K562 (cell line): Measurements from ENCODE around the gene CABLES1. TPM values are rescaled to one million over a fixed set of nuclear protein-coding genes. Genes with fewer than 3 reads are reported as not detected.

Source experiments
- ATAC-seq: fragments of 200-7000 bp; cut with Tn5 transposase; 3 replicates; pipeline ENCODE4 v1.9.1; 2020; ENCODE audit warnings: moderate library complexity
- BruUV-seq: library from RNA; stranded (reverse); fragments of 400-500 nt; replicated peaks from 2 replicates; lab custom pipeline; 2021; lab: Mats Ljungman, UMichigan
- CTCF ChIA-PET: fragments of 300-600 bp; formaldehyde crosslinking; extraction: SDS; loops from one replicate; lab custom pipeline; 2021; ENCODE audit warnings: low intra/inter-chr PET ratio; lab: Yijun Ruan, JAX
- POLR2A ChIA-PET: fragments of 300-600, 350-650 bp; sonication (Branson Sonifier 250); formaldehyde crosslinking; extraction: SDS; loops from one replicate; lab custom pipeline; 2021; ENCODE audit warnings: antibody characterized with exemption, inconsistent platforms; lab: Yijun Ruan, JAX
- DNase-seq, 4 experiments: peaks; one replicate each; pipeline versions ENCODE4 v3.0.0 to v3.0.0-alpha.2; 2011 to 2018; ENCODE audit warnings: low spot score in 3 of 4, mixed read lengths in 3 of 4; ENCODE audit errors: extremely low read depth in 1 of 4
- FAIRE-seq: peaks from 2 replicates; lab custom pipeline; 2011; peaks lifted over from hg19 to GRCh38; lab: Jason Lieb, UNC
- H2AFZ ChIP-seq: 2 replicates; pipeline ENCODE4 v1.6.0; 2011; ENCODE audit warnings: low read depth, low read length, control low read depth, inconsistent platforms
- H3K27ac ChIP-seq: fragments of 200-600 bp; 3 replicates; pipeline ENCODE4 v1.8.0; 2011; ENCODE audit warnings: low read depth, mild to moderate bottlenecking, control low read depth, inconsistent platforms, low read length, moderate library complexity, mixed read lengths; ENCODE audit errors: extremely low read depth
- H3K27me3 ChIP-seq, 2 experiments: fragments of 300-600 bp in 1 of 2; 2 replicates in 1 of 2; 3 replicates in 1 of 2; pipeline versions ENCODE4 v1.6.0 to v1.8.0; 2011; ENCODE audit warnings: inconsistent platforms in 2 of 2, low read length in 2 of 2, mild to moderate bottlenecking in 1 of 2, mixed read lengths in 1 of 2, moderate library complexity in 1 of 2; ENCODE audit not compliant: control insufficient read depth in 2 of 2, insufficient read depth in 2 of 2
- H3K36me3 ChIP-seq: fragments of 300-600 bp; 3 replicates; pipeline ENCODE4 v1.8.0; 2011; ENCODE audit warnings: mild to moderate bottlenecking, low read length, inconsistent platforms; ENCODE audit not compliant: control insufficient read depth, insufficient read depth
- H3K4me1 ChIP-seq, 2 experiments: fragments of 200-600 bp in 1 of 2; replicated peaks in 1 of 2; 2 replicates in 1 of 2; 3 replicates in 1 of 2; pipeline versions ENCODE4 v1.5.1 to v1.8.0; 2011; ENCODE audit warnings: inconsistent platforms in 2 of 2, low read length in 2 of 2, mild to moderate bottlenecking in 1 of 2, mixed read lengths in 1 of 2, moderate library complexity in 1 of 2; ENCODE audit not compliant: control insufficient read depth in 2 of 2, insufficient read depth in 2 of 2
- H3K4me2 ChIP-seq: 2 replicates; pipeline ENCODE4 v1.6.1; 2011; ENCODE audit warnings: low read length, control low read depth, inconsistent platforms, mixed read lengths; ENCODE audit not compliant: insufficient read depth
- H3K4me3 ChIP-seq: fragments of 200-600 bp; sonication (generic), shearing (Covaris generic); 2 replicates; pipeline ENCODE4 v1.5.1; 2016; ENCODE audit warnings: control low read depth, inconsistent platforms
- H3K79me2 ChIP-seq: fragments of 200-600 bp; 3 replicates; pipeline ENCODE4 v1.8.0; 2011; ENCODE audit warnings: low read length, inconsistent platforms; ENCODE audit not compliant: control insufficient read depth, insufficient read depth
- H3K9ac ChIP-seq, 2 experiments: 2 replicates each; pipeline versions ENCODE4 v1.6.0 to v1.6.1; 2011; ENCODE audit warnings: low read depth in 2 of 2, low read length in 2 of 2, control low read depth in 1 of 2, inconsistent platforms in 1 of 2, mild to moderate bottlenecking in 1 of 2, mixed read lengths in 1 of 2; ENCODE audit not compliant: insufficient read depth in 1 of 2
- H3K9me1 ChIP-seq: one replicate; pipeline ENCODE4 v1.6.0; 2011; ENCODE audit warnings: inconsistent platforms, mild to moderate bottlenecking, low read length, moderate library complexity; ENCODE audit not compliant: control insufficient read depth, insufficient read depth
- H3K9me3 ChIP-seq: replicated peaks from 2 replicates; pipeline ENCODE4 v1.5.1; 2011; ENCODE audit warnings: low read depth, low read length, inconsistent platforms; ENCODE audit not compliant: control insufficient read depth, insufficient read depth
- H4K20me1 ChIP-seq: replicated peaks from 2 replicates; pipeline ENCODE4 v1.6.1; 2011; ENCODE audit warnings: low read length, inconsistent platforms, mixed read lengths; ENCODE audit not compliant: control insufficient read depth, insufficient read depth
- GATA2 ChIP-seq: sonication (generic); formaldehyde crosslinking; IDR thresholded peaks from 2 replicates; pipeline ENCODE4 v1.4.0; 2020; ENCODE audit warnings: mild to moderate bottlenecking, missing genetic modification reagents
- KAT8 ChIP-seq: fragments of 450-650 bp; IDR thresholded peaks from 2 replicates; pipeline ENCODE4 v1.6.1; 2016; ENCODE audit warnings: low read depth, mild to moderate bottlenecking
- MEIS2 ChIP-seq: fragments of 450-650 bp; IDR thresholded peaks from 2 replicates; pipeline ENCODE4 v1.6.1; 2014; ENCODE audit warnings: mild to moderate bottlenecking; ENCODE audit not compliant: partially characterized antibody
- MITF ChIP-seq: IDR thresholded peaks from 2 replicates; pipeline ENCODE4 v1.6.1; 2014; ENCODE audit warnings: antibody characterized with exemption
- NBN ChIP-seq: fragments of 450-650 bp; IDR thresholded peaks from 2 replicates; pipeline ENCODE4 v1.6.1; 2016; ENCODE audit warnings: low read depth, mild to moderate bottlenecking
- RBM14 ChIP-seq: fragments of 200-400 bp; formaldehyde crosslinking; IDR thresholded peaks from 2 replicates; pipeline ENCODE4 v1.6.1; 2018; ENCODE audit warnings: low read depth, mild to moderate bottlenecking, low read length, moderate library complexity, borderline replicate concordance; ENCODE audit not compliant: insufficient read depth
- WGBS: fragments of 100-300 bp; shearing (Covaris generic); methylation state at CpG from one replicate; pipeline ENCODE4 v1.1.6; 2016; ENCODE audit warnings: low coverage, mixed read lengths; ENCODE audit not compliant: insufficient coverage; ENCODE audit errors: missing lambda C conversion rate; 5-methylcytosine and 5-hydroxymethylcytosine counted together
- in situ Hi-C: fragments of 300-500 bp; cut with MboI; formaldehyde crosslinking; loops from 4 replicates; pipeline ENCODE4 v1.15.0; 2018; ENCODE audit warnings: inconsistent platforms, mixed read lengths
- intact Hi-C: fragments of 100-400 bp; cut with micrococcal nuclease; formaldehyde crosslinking; loops from 2 replicates; pipeline ENCODE4 v1.14.2; 2022
- polyA plus RNA-seq, 8 experiments: library from polyadenylated mRNA; depleted of rRNA in 4 of 8; stranded (reverse) in 5 of 8; unstranded in 3 of 8; fragments of >200 nt; fragmentation: Nextera tagmentation in 2 of 8; fragmentation: Illumina TruSeq in 1 of 8; extraction: Ambion mirVana in 2 of 8; extraction: Trizol in 1 of 8; gene quantifications; 2 replicates each; pipeline versions ENCODE4 v1.2.1 to v1.2.3, GENCODE V29; 2011 to 2014; ENCODE audit warnings: inconsistent platforms in 1 of 8, missing spikeins in 1 of 8
- total RNA-seq, 7 experiments: library from RNA; depleted of rRNA in 6 of 7; stranded (reverse); fragments of >200 nt in 6 of 7; fragmentation: Illumina TruSeq in 2 of 7; extraction: Trizol in 2 of 7; gene quantifications; 2 replicates each; pipeline versions ENCODE4 v1.2.1 to v1.2.3, GENCODE V29; 2011 to 2021; ENCODE audit warnings: low replicate concordance in 1 of 7
- TF ChIP-seq, protein P1 (sequence below): fragments of 450-650 bp; conservative IDR thresholded peaks from 2 replicates; pipeline ENCODE4 v1.6.1; 2016; ENCODE audit warnings: missing genetic modification characterization, low read depth, mild to moderate bottlenecking, missing compliant biosample characterization, moderate library complexity

CABLES1 gene
- total and polyA plus RNA-seq, 9 of the 15 experiments (the other 6 are each of a cell fraction or from before 2014, with no cell fraction given): 0.04 to 0.10 (median 0.06) TPM; not detected in 3

- Histone ChIP-seq H3K9me3 (no peaks in the 10 kb centered on the region), H3K79me2 (no peaks in the 10 kb centered on the region), H4K20me1 (0 out of 2 replicates have a peak, but pooled peaks cover 3% of the 10 kb centered on the region), H3K4me1 (no peaks in the 10 kb centered on the region; a peak in 1 of 5 replicates), H3K36me3 (no peaks in the 10 kb centered on the region), H3K4me3 (no peak overlapping the region), H3K9me1 (peaks cover 3% of the 10 kb centered on the region), H3K27ac (no peak overlapping the region), H3K4me2 (no peak overlapping the region), H2AFZ (no peak overlapping the region), H3K9ac (no peak overlapping the region), H3K27me3 (peaks cover 58 to 69% of the 10 kb centered on the region in 2 experiments)
- FAIRE-seq (no peak), ATAC-seq (no peak), DNase-seq (no peak)
- intact Hi-C loops (no loop called here), in situ Hi-C loops (no loop called here)
- WGBS: 1% methylated on average over 14 of the region's 14 CpGs
- no TSS peak for BruUV-seq
- TF ChIP-seq MEIS2 (peak; percentile 29), KAT8 (no peak)
- CTCF ChIA-PET: no interaction called here
- POLR2A ChIA-PET: no interaction called here
Observed at GRCh38 chr18:23172591-23173380, 37.5 kb downstream of the CABLES1 start.

DNA sequence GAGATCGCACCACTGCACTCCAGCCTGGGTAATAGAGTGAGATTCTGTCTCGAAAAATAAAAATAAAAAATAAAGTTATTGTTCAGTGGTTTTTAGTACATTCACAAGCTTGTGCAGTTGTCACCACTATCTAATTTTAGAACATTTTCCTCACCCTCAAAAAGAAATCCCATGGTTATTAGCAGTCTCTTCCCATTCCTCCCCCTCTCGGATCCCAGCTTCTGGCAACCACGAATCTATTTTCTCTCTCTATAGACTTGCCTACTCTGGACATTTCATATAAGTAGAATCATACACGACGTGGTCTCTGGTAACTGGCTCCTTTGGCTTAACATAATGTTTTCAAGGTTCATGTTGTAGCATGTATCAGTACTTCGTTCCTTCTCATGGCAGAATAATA lies 38.6 kb downstream of the CABLES1 start:
- Histone ChIP-seq H3K4me3 (no peak overlapping the region), H3K36me3 (no peaks in the 10 kb centered on the region), H3K27me3 (peaks cover 66 to 69% of the 10 kb centered on the region in 2 experiments), H3K4me2 (no peak overlapping the region), H3K9ac (no peak overlapping the region), H3K9me1 (peaks cover 3% of the 10 kb centered on the region), H3K79me2 (no peaks in the 10 kb centered on the region), H2AFZ (no peak overlapping the region), H3K4me1 (no peaks in the 10 kb centered on the region), H3K9me3 (no peaks in the 10 kb centered on the region), H4K20me1 (0 out of 2 replicates have a peak, but pooled peaks cover 3% of the 10 kb centered on the region), H3K27ac (no peak overlapping the region)
- DNase-seq (no peak), FAIRE-seq (no peak), ATAC-seq (no peak)
- in situ Hi-C loops: no loop called here
- POLR2A ChIA-PET: interaction anchor here (0.7 kb wide), 1 partner anchor 988 kb away, joined by 3 read pairs; no protein-coding TSS in a partner anchor
- CTCF ChIA-PET: no interaction called here
- WGBS: 0% methylated on average over 7 of the region's 7 CpGs
- TF ChIP-seq MITF (no peak), GATA2 (CRISPR knock-in tag) (no peak), NBN (no peak), RBM14 (no peak)
- TF ChIP-seq, protein P1, sequence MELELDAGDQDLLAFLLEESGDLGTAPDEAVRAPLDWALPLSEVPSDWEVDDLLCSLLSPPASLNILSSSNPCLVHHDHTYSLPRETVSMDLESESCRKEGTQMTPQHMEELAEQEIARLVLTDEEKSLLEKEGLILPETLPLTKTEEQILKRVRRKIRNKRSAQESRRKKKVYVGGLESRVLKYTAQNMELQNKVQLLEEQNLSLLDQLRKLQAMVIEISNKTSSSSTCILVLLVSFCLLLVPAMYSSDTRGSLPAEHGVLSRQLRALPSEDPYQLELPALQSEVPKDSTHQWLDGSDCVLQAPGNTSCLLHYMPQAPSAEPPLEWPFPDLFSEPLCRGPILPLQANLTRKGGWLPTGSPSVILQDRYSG (tag): no peak
- no TSS peak for BruUV-seq
- intact Hi-C loops: no loop called here
